K562 (cell line): Measurements from ENCODE around the gene ESCO1. TPM values are rescaled to one million over a fixed set of nuclear protein-coding genes. Genes with fewer than 3 reads are reported as not detected.

Source experiments
- CCNT2 ChIP-seq: IDR thresholded peaks from 2 replicates; pipeline ENCODE4 v1.6.1; 2011; ENCODE audit warnings: borderline replicate concordance, low read depth, mild to moderate bottlenecking, moderate library complexity, mixed read lengths, low read length; ENCODE audit not compliant: insufficient read length; ENCODE audit errors: extremely low read depth
- KLF13 ChIP-seq: fragments of 450-650 bp; IDR thresholded peaks from 2 replicates; pipeline ENCODE4 v1.6.1; 2016; ENCODE audit warnings: missing genetic modification characterization, low read depth, mild to moderate bottlenecking, missing compliant biosample characterization, moderate library complexity, borderline replicate concordance
- RFX7 ChIP-seq: fragments of 250-450 bp; sonication (Bioruptor Pico); IDR thresholded peaks from 2 replicates; pipeline ENCODE4 v1.5.1; 2021; ENCODE audit warnings: mild to moderate bottlenecking
- TAF1 ChIP-seq: IDR thresholded peaks from 2 replicates; pipeline ENCODE4 v1.6.1; 2011; ENCODE audit warnings: mild to moderate bottlenecking, low read length, moderate library complexity; ENCODE audit not compliant: insufficient read depth, control insufficient read depth, severe bottlenecking; ENCODE audit errors: extremely low read depth
- TRIM24 ChIP-seq, 2 experiments: fragments of 450-650 bp; IDR thresholded peaks; 2 replicates each; pipeline ENCODE4 v1.6.1; 2016
- ZNF175 ChIP-seq: fragments of 200-800 bp; sonication (Bioruptor generic); IDR thresholded peaks from 2 replicates; pipeline ENCODE4 v1.6.1; 2016; ENCODE audit warnings: low read depth, mild to moderate bottlenecking, missing genetic modification characterization, missing compliant biosample characterization
- polyA plus RNA-seq, 8 experiments: library from polyadenylated mRNA; depleted of rRNA in 4 of 8; stranded (reverse) in 5 of 8; unstranded in 3 of 8; fragments of >200 nt; fragmentation: Nextera tagmentation in 2 of 8; fragmentation: Illumina TruSeq in 1 of 8; extraction: Ambion mirVana in 2 of 8; extraction: Trizol in 1 of 8; gene quantifications; 2 replicates each; pipeline versions ENCODE4 v1.2.1 to v1.2.3, GENCODE V29; 2011 to 2014; ENCODE audit warnings: inconsistent platforms in 1 of 8, missing spikeins in 1 of 8
- total RNA-seq, 7 experiments: library from RNA; depleted of rRNA in 6 of 7; stranded (reverse); fragments of >200 nt in 6 of 7; fragmentation: Illumina TruSeq in 2 of 7; extraction: Trizol in 2 of 7; gene quantifications; 2 replicates each; pipeline versions ENCODE4 v1.2.1 to v1.2.3, GENCODE V29; 2011 to 2021; ENCODE audit warnings: low replicate concordance in 1 of 7
- TF ChIP-seq, protein P1 (sequence below), 2 experiments: fragments of 450-650 bp; formaldehyde crosslinking in 1 of 2; IDR thresholded peaks; 2 replicates each; pipeline versions ENCODE4 v1.4.0 to v1.6.1; 2014 to 2020; ENCODE audit warnings: mild to moderate bottlenecking in 2 of 2, borderline replicate concordance in 1 of 2, low read depth in 1 of 2
- TF ChIP-seq, protein P2 (sequence below), 2 experiments: IDR thresholded peaks; 2 replicates each; pipeline ENCODE4 v1.6.1; 2012; ENCODE audit warnings: improper control_type of control experiment in 2 of 2, low read depth in 2 of 2, low read length in 2 of 2, borderline replicate concordance in 1 of 2
- TF ChIP-seq, protein P3 (sequence below): sonication (generic); formaldehyde crosslinking; IDR thresholded peaks from 2 replicates; pipeline ENCODE4 v1.8.1; 2022; ENCODE audit warnings: missing genetic modification reagents

ESCO1 gene
- total and polyA plus RNA-seq, 9 of the 15 experiments (the other 6 are each of a cell fraction or from before 2014, with no cell fraction given), result 15.0 to 31.3 (median 19.6) TPM

DNA sequence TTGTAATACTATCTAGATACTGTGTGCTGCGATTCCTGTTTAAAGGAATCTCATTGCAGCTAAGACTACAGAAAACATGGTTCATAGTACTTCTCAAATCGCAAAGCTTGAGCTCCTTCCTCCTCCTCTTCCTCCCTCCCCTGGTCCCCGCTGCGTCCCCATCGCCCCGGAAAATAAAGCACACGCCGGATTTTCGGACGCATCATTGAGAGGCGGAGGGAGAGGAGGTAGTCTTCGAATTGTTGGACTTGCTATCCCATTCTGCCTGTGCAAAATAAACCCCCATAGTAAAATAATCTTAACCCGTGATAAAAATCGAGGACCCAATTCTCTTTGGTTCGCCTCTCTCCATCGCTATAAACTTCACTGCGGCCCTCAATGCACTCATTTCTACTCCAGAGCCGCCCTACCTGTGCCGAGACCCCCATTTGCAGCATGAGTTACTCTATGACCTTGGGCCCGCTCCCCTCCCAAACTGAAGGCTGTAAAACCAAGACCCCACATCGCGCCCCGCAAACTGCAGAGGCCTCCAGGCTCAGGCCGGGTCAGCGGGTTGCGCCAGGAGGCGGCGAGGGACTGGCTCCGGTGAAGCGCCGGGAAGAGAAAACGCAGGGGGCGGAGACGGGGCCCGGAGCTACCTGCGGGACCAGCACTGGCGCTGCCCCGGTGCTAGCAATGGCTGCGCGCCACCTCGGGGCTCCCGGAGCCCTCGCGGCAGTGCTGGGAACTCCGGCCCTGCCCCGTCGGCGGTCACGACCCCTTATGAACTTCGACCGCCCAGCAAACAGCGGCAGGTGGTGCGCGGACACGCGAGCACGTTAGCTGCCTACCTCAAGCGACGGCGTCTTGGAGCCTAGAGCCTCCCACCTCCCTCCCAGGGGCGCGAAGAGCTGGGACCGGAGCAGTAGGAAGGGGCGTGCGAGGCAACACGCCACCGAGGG lies 649 bp downstream of the ESCO1 start (continued):
- TF ChIP-seq, protein P1, sequence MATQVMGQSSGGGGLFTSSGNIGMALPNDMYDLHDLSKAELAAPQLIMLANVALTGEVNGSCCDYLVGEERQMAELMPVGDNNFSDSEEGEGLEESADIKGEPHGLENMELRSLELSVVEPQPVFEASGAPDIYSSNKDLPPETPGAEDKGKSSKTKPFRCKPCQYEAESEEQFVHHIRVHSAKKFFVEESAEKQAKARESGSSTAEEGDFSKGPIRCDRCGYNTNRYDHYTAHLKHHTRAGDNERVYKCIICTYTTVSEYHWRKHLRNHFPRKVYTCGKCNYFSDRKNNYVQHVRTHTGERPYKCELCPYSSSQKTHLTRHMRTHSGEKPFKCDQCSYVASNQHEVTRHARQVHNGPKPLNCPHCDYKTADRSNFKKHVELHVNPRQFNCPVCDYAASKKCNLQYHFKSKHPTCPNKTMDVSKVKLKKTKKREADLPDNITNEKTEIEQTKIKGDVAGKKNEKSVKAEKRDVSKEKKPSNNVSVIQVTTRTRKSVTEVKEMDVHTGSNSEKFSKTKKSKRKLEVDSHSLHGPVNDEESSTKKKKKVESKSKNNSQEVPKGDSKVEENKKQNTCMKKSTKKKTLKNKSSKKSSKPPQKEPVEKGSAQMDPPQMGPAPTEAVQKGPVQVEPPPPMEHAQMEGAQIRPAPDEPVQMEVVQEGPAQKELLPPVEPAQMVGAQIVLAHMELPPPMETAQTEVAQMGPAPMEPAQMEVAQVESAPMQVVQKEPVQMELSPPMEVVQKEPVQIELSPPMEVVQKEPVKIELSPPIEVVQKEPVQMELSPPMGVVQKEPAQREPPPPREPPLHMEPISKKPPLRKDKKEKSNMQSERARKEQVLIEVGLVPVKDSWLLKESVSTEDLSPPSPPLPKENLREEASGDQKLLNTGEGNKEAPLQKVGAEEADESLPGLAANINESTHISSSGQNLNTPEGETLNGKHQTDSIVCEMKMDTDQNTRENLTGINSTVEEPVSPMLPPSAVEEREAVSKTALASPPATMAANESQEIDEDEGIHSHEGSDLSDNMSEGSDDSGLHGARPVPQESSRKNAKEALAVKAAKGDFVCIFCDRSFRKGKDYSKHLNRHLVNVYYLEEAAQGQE (IDR thresholded peaks at IDR 0.05; ENCODE audit: borderline replicate concordance), result no peak
- TF ChIP-seq, protein P1 (CRISPR knock-in tag; IDR thresholded peaks at IDR 0.05; ENCODE audit: low read depth), result peak; percentile 61
- TF ChIP-seq TAF1 (peak; percentile 11), TRIM24 (IDR thresholded peaks at IDR 0.05) (no peak), CCNT2 (peak; percentile 5), RFX7 (CRISPR knock-in tag) (no peak), ZNF175 (CRISPR knock-in tag) (no peak; the same call in 1 of the 2 replicates), KLF13 (tag) (0 out of 2 replicates have a peak, but pooled peaks have one; percentile 48)
- TF ChIP-seq, protein P2, sequence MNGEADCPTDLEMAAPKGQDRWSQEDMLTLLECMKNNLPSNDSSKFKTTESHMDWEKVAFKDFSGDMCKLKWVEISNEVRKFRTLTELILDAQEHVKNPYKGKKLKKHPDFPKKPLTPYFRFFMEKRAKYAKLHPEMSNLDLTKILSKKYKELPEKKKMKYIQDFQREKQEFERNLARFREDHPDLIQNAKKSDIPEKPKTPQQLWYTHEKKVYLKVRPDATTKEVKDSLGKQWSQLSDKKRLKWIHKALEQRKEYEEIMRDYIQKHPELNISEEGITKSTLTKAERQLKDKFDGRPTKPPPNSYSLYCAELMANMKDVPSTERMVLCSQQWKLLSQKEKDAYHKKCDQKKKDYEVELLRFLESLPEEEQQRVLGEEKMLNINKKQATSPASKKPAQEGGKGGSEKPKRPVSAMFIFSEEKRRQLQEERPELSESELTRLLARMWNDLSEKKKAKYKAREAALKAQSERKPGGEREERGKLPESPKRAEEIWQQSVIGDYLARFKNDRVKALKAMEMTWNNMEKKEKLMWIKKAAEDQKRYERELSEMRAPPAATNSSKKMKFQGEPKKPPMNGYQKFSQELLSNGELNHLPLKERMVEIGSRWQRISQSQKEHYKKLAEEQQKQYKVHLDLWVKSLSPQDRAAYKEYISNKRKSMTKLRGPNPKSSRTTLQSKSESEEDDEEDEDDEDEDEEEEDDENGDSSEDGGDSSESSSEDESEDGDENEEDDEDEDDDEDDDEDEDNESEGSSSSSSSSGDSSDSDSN (IDR thresholded peaks at IDR 0.05; ENCODE audit: borderline replicate concordance in 1 of 2, low read depth in 2 of 2, low read length in 2 of 2), result peak; percentile 21 to 85; a peak in 3 of 4 replicates
- TF ChIP-seq, protein P3, sequence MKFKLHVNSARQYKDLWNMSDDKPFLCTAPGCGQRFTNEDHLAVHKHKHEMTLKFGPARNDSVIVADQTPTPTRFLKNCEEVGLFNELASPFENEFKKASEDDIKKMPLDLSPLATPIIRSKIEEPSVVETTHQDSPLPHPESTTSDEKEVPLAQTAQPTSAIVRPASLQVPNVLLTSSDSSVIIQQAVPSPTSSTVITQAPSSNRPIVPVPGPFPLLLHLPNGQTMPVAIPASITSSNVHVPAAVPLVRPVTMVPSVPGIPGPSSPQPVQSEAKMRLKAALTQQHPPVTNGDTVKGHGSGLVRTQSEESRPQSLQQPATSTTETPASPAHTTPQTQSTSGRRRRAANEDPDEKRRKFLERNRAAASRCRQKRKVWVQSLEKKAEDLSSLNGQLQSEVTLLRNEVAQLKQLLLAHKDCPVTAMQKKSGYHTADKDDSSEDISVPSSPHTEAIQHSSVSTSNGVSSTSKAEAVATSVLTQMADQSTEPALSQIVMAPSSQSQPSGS (CRISPR knock-in tag), result 0 out of 2 replicates have a peak, but pooled peaks have one; percentile 69
